WTC11 (cell line): ENCODE measurements around the gene TP73. TPM values are rescaled to one million over a fixed set of nuclear protein-coding genes. Genes with fewer than 3 reads are reported as not detected.

Experiments used
- ATAC-seq: fragments of 200-7000 bp; cut with Tn5 transposase; 2 replicates; pipeline ENCODE4 v1.10.0; 2021; ENCODE audit warnings: mild to moderate bottlenecking, moderate library complexity
- CTCF ChIA-PET: fragments of 300-600 bp; sonication (Branson Sonifier 250); formaldehyde crosslinking; loops from one replicate; lab custom pipeline; 2021; ENCODE audit warnings: antibody characterized with exemption; lab: Charles Lee
- POLR2A ChIA-PET: fragments of 350-600 bp; sonication (Branson Sonifier 250); formaldehyde crosslinking; loops from one replicate; lab custom pipeline; 2021; ENCODE audit warnings: antibody characterized with exemption; lab: Charles Lee
- DNase-seq: peaks from one replicate; pipeline ENCODE4 v3.0.0; 2021; ENCODE audit warnings: low spot score
- H3K27ac Mint-ChIP-seq: 2 replicates; pipeline ENCODE4 v1.8.0; 2021; ENCODE audit warnings: mixed read lengths
- H3K27me3 Mint-ChIP-seq: 2 replicates; pipeline ENCODE4 v1.8.0; 2021; ENCODE audit warnings: low read depth, mild to moderate bottlenecking, moderate library complexity, mixed read lengths
- H3K36me3 Mint-ChIP-seq: 2 replicates; pipeline ENCODE4 v1.8.0; 2021; ENCODE audit warnings: mixed read lengths
- H3K4me1 Mint-ChIP-seq: 2 replicates; pipeline ENCODE4 v1.8.0; 2022; ENCODE audit warnings: mixed read lengths
- H3K4me3 Mint-ChIP-seq: 2 replicates; pipeline ENCODE4 v1.8.0; 2021; ENCODE audit warnings: mild to moderate bottlenecking, moderate library complexity, mixed read lengths
- H3K9me3 Mint-ChIP-seq: 2 replicates; pipeline ENCODE4 v1.8.0; 2021; ENCODE audit warnings: mixed read lengths
- ATF3 ChIP-seq: sonication (generic); formaldehyde crosslinking; conservative IDR thresholded peaks from 2 replicates; pipeline ENCODE4 v1.8.1; 2022; ENCODE audit warnings: mild to moderate bottlenecking, missing genetic modification reagents
- FOXP1 ChIP-seq: sonication (generic); formaldehyde crosslinking; IDR thresholded peaks from 2 replicates; pipeline ENCODE4 v1.8.0; 2022; ENCODE audit warnings: missing genetic modification reagents, mild to moderate bottlenecking, moderate library complexity, borderline replicate concordance
- FOXP4 ChIP-seq: sonication (generic); formaldehyde crosslinking; IDR thresholded peaks from 2 replicates; pipeline ENCODE4 v1.8.0; 2022; ENCODE audit warnings: mild to moderate bottlenecking, missing genetic modification reagents
- HMGXB4 ChIP-seq: sonication (generic); formaldehyde crosslinking; IDR thresholded peaks from 2 replicates; pipeline ENCODE4 v1.8.1; 2023; ENCODE audit warnings: mild to moderate bottlenecking, moderate library complexity, missing genetic modification reagents
- NFATC4 ChIP-seq: fragments of 250-450 bp; sonication (Bioruptor Pico); IDR thresholded peaks from 2 replicates; pipeline ENCODE4 v1.9.0; 2021; ENCODE audit warnings: mild to moderate bottlenecking
- SP1 ChIP-seq: sonication (generic); formaldehyde crosslinking; conservative IDR thresholded peaks from 2 replicates; pipeline ENCODE4 v1.8.1; 2022; ENCODE audit warnings: missing genetic modification reagents
- ZBTB21 ChIP-seq: sonication (generic); formaldehyde crosslinking; IDR thresholded peaks from 2 replicates; pipeline ENCODE4 v1.8.1; 2023; ENCODE audit warnings: mild to moderate bottlenecking, missing genetic modification reagents, borderline replicate concordance
- ZNF219 ChIP-seq: sonication (generic); formaldehyde crosslinking; IDR thresholded peaks from 2 replicates; pipeline ENCODE4 v1.8.0; 2023; ENCODE audit warnings: missing genetic modification reagents, mild to moderate bottlenecking, borderline replicate concordance
- ZNF263 ChIP-seq: sonication (generic); formaldehyde crosslinking; IDR thresholded peaks from 2 replicates; pipeline ENCODE4 v1.8.1; 2022; ENCODE audit warnings: low read depth, mild to moderate bottlenecking, moderate library complexity, missing genetic modification reagents
- ZNF396 ChIP-seq: fragments of 250-450 bp; sonication (Bioruptor Pico); IDR thresholded peaks from 2 replicates; pipeline ENCODE4 v1.8.0; 2021; ENCODE audit warnings: mild to moderate bottlenecking, moderate library complexity, borderline replicate concordance
- ZNF423 ChIP-seq: fragments of 250-450 bp; sonication (Bioruptor Pico); IDR thresholded peaks from 2 replicates; pipeline ENCODE4 v2.1.2; 2022; ENCODE audit warnings: mild to moderate bottlenecking, moderate library complexity
- ZNF512 ChIP-seq: sonication (generic); formaldehyde crosslinking; IDR thresholded peaks from 2 replicates; pipeline ENCODE4 v1.8.1; 2022; ENCODE audit warnings: missing genetic modification reagents, borderline replicate concordance
- total RNA-seq: library from RNA; stranded (reverse); gene quantifications from 3 replicates; pipeline ENCODE4 v1.2.3, GENCODE V29; 2021
- TF ChIP-seq, protein P1 (sequence below): sonication (generic); formaldehyde crosslinking; IDR thresholded peaks from 2 replicates; pipeline ENCODE4 v1.8.0; 2022; ENCODE audit warnings: mild to moderate bottlenecking, missing genetic modification reagents
- TF ChIP-seq, protein P2 (sequence below): fragments of 250-450 bp; sonication (Bioruptor Pico); IDR thresholded peaks from 2 replicates; pipeline ENCODE4 v1.9.0; 2021; ENCODE audit warnings: mild to moderate bottlenecking, borderline replicate concordance
- TF ChIP-seq, protein P3 (sequence below): sonication (generic); formaldehyde crosslinking; IDR thresholded peaks from 2 replicates; pipeline ENCODE4 v1.8.1; 2022; ENCODE audit warnings: low read depth, missing genetic modification reagents, borderline replicate concordance

Gene TP73
- total RNA-seq, 1 experiment from 2014 or later: 5.7 TPM

GRCh38 chr1:3727042-3727824 lies 74.9 kb downstream of the TP73 start:
- DNase-seq (peak; percentile 73), ATAC-seq (peak; percentile 68)
- CTCF ChIA-PET: interaction anchor here (0.5 to 2.6 kb wide), 43 partner anchors 9 to 274 kb away, joined by 3 to 41 read pairs (median 5); no protein-coding TSS in a partner anchor
- peaks cover 4% of the 10 kb centered on the region; the same call in 1 of the 2 replicates for H3K27me3 Mint-ChIP-seq
- H3K4me3 Mint-ChIP-seq: no peak overlapping the region
- TF ChIP-seq ATF3 (CRISPR knock-in tag) (no peak), ZNF423 (CRISPR knock-in tag) (peak; percentile 46; the same call in 1 of the 2 replicates), FOXP1 (CRISPR knock-in tag) (peak; percentile 27; the same call in 1 of the 2 replicates)
- TF ChIP-seq, all 79 proteins: peak for 2
- POLR2A ChIA-PET: interaction anchor here (0.9 to 1.2 kb wide), 2 partner anchors 32 to 76 kb away, joined by 3 read pairs; no protein-coding TSS in a partner anchor
- Mint-ChIP-seq H3K9me3 (no peaks in the 10 kb centered on the region), H3K27ac (no peak overlapping the region), H3K4me1 (no peaks in the 10 kb centered on the region), H3K36me3 (no peaks in the 10 kb centered on the region)

- DNase-seq (no peak), ATAC-seq (no peak)
- H3K27ac Mint-ChIP-seq: no peak overlapping the region
- H3K4me3 Mint-ChIP-seq: no peak overlapping the region
- TF ChIP-seq ZNF512: no peak
- no peak for TF ChIP-seq ZNF263 (CRISPR knock-in tag)
- TF ChIP-seq SP1 (CRISPR knock-in tag): no peak
- no peak for TF ChIP-seq NFATC4 (CRISPR knock-in tag)
- TF ChIP-seq FOXP4 (CRISPR knock-in tag): no peak
- TF ChIP-seq ZNF396 (CRISPR knock-in tag): no peak
- no peak for TF ChIP-seq HMGXB4 (CRISPR knock-in tag)
- TF ChIP-seq, protein P1, sequence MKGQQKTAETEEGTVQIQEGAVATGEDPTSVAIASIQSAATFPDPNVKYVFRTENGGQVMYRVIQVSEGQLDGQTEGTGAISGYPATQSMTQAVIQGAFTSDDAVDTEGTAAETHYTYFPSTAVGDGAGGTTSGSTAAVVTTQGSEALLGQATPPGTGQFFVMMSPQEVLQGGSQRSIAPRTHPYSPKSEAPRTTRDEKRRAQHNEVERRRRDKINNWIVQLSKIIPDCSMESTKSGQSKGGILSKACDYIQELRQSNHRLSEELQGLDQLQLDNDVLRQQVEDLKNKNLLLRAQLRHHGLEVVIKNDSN: no peak
- TF ChIP-seq ZNF219: no peak
- no peak for TF ChIP-seq ZBTB21 (CRISPR knock-in tag)
- TF ChIP-seq, protein P2, sequence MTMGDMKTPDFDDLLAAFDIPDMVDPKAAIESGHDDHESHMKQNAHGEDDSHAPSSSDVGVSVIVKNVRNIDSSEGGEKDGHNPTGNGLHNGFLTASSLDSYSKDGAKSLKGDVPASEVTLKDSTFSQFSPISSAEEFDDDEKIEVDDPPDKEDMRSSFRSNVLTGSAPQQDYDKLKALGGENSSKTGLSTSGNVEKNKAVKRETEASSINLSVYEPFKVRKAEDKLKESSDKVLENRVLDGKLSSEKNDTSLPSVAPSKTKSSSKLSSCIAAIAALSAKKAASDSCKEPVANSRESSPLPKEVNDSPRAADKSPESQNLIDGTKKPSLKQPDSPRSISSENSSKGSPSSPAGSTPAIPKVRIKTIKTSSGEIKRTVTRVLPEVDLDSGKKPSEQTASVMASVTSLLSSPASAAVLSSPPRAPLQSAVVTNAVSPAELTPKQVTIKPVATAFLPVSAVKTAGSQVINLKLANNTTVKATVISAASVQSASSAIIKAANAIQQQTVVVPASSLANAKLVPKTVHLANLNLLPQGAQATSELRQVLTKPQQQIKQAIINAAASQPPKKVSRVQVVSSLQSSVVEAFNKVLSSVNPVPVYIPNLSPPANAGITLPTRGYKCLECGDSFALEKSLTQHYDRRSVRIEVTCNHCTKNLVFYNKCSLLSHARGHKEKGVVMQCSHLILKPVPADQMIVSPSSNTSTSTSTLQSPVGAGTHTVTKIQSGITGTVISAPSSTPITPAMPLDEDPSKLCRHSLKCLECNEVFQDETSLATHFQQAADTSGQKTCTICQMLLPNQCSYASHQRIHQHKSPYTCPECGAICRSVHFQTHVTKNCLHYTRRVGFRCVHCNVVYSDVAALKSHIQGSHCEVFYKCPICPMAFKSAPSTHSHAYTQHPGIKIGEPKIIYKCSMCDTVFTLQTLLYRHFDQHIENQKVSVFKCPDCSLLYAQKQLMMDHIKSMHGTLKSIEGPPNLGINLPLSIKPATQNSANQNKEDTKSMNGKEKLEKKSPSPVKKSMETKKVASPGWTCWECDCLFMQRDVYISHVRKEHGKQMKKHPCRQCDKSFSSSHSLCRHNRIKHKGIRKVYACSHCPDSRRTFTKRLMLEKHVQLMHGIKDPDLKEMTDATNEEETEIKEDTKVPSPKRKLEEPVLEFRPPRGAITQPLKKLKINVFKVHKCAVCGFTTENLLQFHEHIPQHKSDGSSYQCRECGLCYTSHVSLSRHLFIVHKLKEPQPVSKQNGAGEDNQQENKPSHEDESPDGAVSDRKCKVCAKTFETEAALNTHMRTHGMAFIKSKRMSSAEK (CRISPR knock-in tag): no peak
- TF ChIP-seq, protein P3, sequence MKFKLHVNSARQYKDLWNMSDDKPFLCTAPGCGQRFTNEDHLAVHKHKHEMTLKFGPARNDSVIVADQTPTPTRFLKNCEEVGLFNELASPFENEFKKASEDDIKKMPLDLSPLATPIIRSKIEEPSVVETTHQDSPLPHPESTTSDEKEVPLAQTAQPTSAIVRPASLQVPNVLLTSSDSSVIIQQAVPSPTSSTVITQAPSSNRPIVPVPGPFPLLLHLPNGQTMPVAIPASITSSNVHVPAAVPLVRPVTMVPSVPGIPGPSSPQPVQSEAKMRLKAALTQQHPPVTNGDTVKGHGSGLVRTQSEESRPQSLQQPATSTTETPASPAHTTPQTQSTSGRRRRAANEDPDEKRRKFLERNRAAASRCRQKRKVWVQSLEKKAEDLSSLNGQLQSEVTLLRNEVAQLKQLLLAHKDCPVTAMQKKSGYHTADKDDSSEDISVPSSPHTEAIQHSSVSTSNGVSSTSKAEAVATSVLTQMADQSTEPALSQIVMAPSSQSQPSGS (CRISPR knock-in tag): no peak
- H3K36me3 Mint-ChIP-seq: no peaks in the 10 kb centered on the region
- POLR2A ChIA-PET: interaction anchor here (1.2 kb wide), 1 partner anchor 33 kb away, joined by 3 read pairs; no protein-coding TSS in a partner anchor
- H3K27me3 Mint-ChIP-seq: peaks cover 4% of the 10 kb centered on the region; the same call in 1 of the 2 replicates
- peaks cover 2% of the 10 kb centered on the region; the same call in 1 of the 2 replicates for H3K4me1 Mint-ChIP-seq
- no peaks in the 10 kb centered on the region for H3K9me3 Mint-ChIP-seq
- CTCF ChIA-PET: interaction anchor here (0.6 to 2.6 kb wide), 35 partner anchors 10 to 275 kb away, joined by 3 to 41 read pairs (median 6); no protein-coding TSS in a partner anchor
Measured at GRCh38 chr1:3727825-3728776, 75.8 kb downstream of the TP73 start.
